ENCODE results near the gene NHEJ1. TPM values are rescaled to one million over a fixed set of nuclear protein-coding genes. Genes with fewer than 3 reads are reported as not detected.

NHEJ1 gene
- total and polyA plus RNA-seq, 8 donors: 4.5 to 25.5 (median 11.8) TPM

GRCh38 chr2:219163156-219163555 lies 2.5 kb upstream of the NHEJ1 start:
- Histone ChIP-seq H3K9me3 (no peaks in the 10 kb centered on the region), H3K4me1 (peaks cover 4 to 19% (median 16%) of the 10 kb centered on the region in 4 donors), H3K36me3 (no peaks in the 10 kb centered on the region), H3K27me3 (no peaks in the 10 kb centered on the region), H3K27ac (no peak overlapping the region), H3K4me3 (no peak overlapping the region)
- intact Hi-C loops (cut with DNase I; ENCODE audit: low total_unique reads): loop anchor here (5.0 kb wide), 1 partner anchor 139 kb away; no protein-coding TSS in a partner anchor
- TF ChIP-seq EP300 (IDR thresholded peaks at IDR 0.05): no peak
- no peak for TF ChIP-seq POLR2AphosphoS5 (IDR thresholded peaks at IDR 0.05)
- no peak for TF ChIP-seq CTCF (IDR thresholded peaks at IDR 0.05)
- no peak for TF ChIP-seq POLR2A (IDR thresholded peaks at IDR 0.05)
- DNase-seq: no peak
- 93 to 97% (median 95%) methylated on average over 6 of the region's 6 CpGs for WGBS, 5 donors

- no peaks in the 10 kb centered on the region for H3K9me3 ChIP-seq
- no peaks in the 10 kb centered on the region for H3K27me3 ChIP-seq
- TF ChIP-seq POLR2AphosphoS5 (IDR thresholded peaks at IDR 0.05) (no peak), EP300 (IDR thresholded peaks at IDR 0.05) (no peak), CTCF (IDR thresholded peaks at IDR 0.05) (no peak), POLR2A (IDR thresholded peaks at IDR 0.05) (no peak)
- H3K36me3 ChIP-seq: peaks cover 12 to 18% (median 16%) of the 10 kb centered on the region in 4 donors
- H3K4me1 ChIP-seq: peaks cover 4 to 19% (median 16%) of the 10 kb centered on the region in 4 donors
- peak overlapping the region; percentile 53 to 81 (median 68) for H3K4me3 ChIP-seq
- 59 to 65% (median 60%) methylated on average over 4 of the region's 4 CpGs for WGBS, 5 donors
- DNase-seq: no peak
- peak overlapping the region; percentile 90 to 99 (median 96) for H3K27ac ChIP-seq
- intact Hi-C loops (cut with DNase I; ENCODE audit: low total_unique reads): loop anchor here (5.0 kb wide), 1 partner anchor 141 kb away; no protein-coding TSS in a partner anchor
Measured at GRCh38 chr2:219161097-219161496, 482 bp upstream of the NHEJ1 start.

- DNase-seq: peak in 1 of 2 donors; percentile 20
- Histone ChIP-seq H3K36me3 (peaks cover 12 to 26% (median 24%) of the 10 kb centered on the region in 4 donors), H3K4me3 (peak overlapping the region; percentile 53 to 81 (median 68)), H3K9me3 (no peaks in the 10 kb centered on the region), H3K27me3 (no peaks in the 10 kb centered on the region), H3K4me1 (peaks cover 4 to 19% (median 16%) of the 10 kb centered on the region in 4 donors), H3K27ac (peak overlapping the region; percentile 90 to 99 (median 96))
- no peak for TF ChIP-seq EP300 (IDR thresholded peaks at IDR 0.05)
- no peak for TF ChIP-seq POLR2AphosphoS5 (IDR thresholded peaks at IDR 0.05)
- TF ChIP-seq POLR2A (IDR thresholded peaks at IDR 0.05): no peak
- TF ChIP-seq CTCF (IDR thresholded peaks at IDR 0.05): no peak
- intact Hi-C loops (cut with DNase I; ENCODE audit: low total_unique reads): loop anchor here (5.0 to 10.0 kb wide), 3 partner anchors 102 to 143 kb away; no protein-coding TSS in a partner anchor
- 4 to 6% (median 5%) methylated on average over 18 of the region's 18 CpGs for WGBS, 5 donors
Measured at GRCh38 chr2:219159771-219160185, 837 bp downstream of the NHEJ1 start.

GRCh38 chr2:219158586-219158985 lies 2.0 kb downstream of the NHEJ1 start:
- TF ChIP-seq POLR2A (IDR thresholded peaks at IDR 0.05) (no peak), EP300 (IDR thresholded peaks at IDR 0.05) (no peak), CTCF (IDR thresholded peaks at IDR 0.05) (no peak), POLR2AphosphoS5 (IDR thresholded peaks at IDR 0.05) (no peak)
- H3K27ac ChIP-seq: no peak overlapping the region
- no peak overlapping the region for H3K4me3 ChIP-seq
- H3K27me3 ChIP-seq: no peaks in the 10 kb centered on the region
- no peaks in the 10 kb centered on the region for H3K9me3 ChIP-seq
- intact Hi-C loops (cut with DNase I; ENCODE audit: low total_unique reads): loop anchor here (5.0 to 10.0 kb wide), 2 partner anchors 101 to 134 kb away; no protein-coding TSS in a partner anchor
- 78 to 90% (median 83%) methylated on average over 3 of the region's 3 CpGs for WGBS, 5 donors
- H3K36me3 ChIP-seq: peaks cover 12 to 35% (median 31%) of the 10 kb centered on the region in 4 donors
- peaks cover 4 to 19% (median 16%) of the 10 kb centered on the region in 4 donors for H3K4me1 ChIP-seq
- DNase-seq: no peak
